Fibroblast of lung (primary cell): ENCODE data around the gene TFG. TPM values are rescaled to one million over a fixed set of nuclear protein-coding genes. Genes with fewer than 3 reads are reported as not detected.

ENCODE experiments used
- DNase-seq, 2 donors: peaks; one replicate each; pipeline versions ENCODE4 v3.0.0 to v3.0.0-alpha.2; 2010; ENCODE audit warnings: low read depth in 2 of 2
- H2AFZ ChIP-seq: 2 replicates; pipeline ENCODE4 v1.5.1; 2012; ENCODE audit warnings: low read length, control low read depth, inconsistent platforms
- H3K27ac ChIP-seq: 2 replicates; pipeline ENCODE4 v1.5.1; 2011; ENCODE audit warnings: low read length, control low read depth; ENCODE audit not compliant: insufficient read depth
- H3K27me3 ChIP-seq: 2 replicates; pipeline ENCODE4 v1.5.1; 2011; ENCODE audit warnings: mild to moderate bottlenecking, low read length; ENCODE audit not compliant: control insufficient read depth, insufficient read depth
- H3K36me3 ChIP-seq: 2 replicates; pipeline ENCODE4 v1.5.1; 2011; ENCODE audit warnings: low read length; ENCODE audit not compliant: control insufficient read depth, insufficient read depth
- H3K4me1 ChIP-seq: 2 replicates; pipeline ENCODE4 v1.5.1; 2011; ENCODE audit warnings: low read length; ENCODE audit not compliant: control insufficient read depth, insufficient read depth; ENCODE audit errors: extremely low read depth
- H3K4me2 ChIP-seq: 2 replicates; pipeline ENCODE4 v1.5.1; 2011; ENCODE audit warnings: low read length, control low read depth; ENCODE audit not compliant: insufficient read depth; ENCODE audit errors: extremely low read depth
- H3K4me3 ChIP-seq, 4 experiments: fragments of 200-600 bp in 1 of 4; sonication (generic) in 1 of 4; replicated peaks in 1 of 4; 2 replicates each; pipeline ENCODE4 v1.5.1; 2011 to 2016; ENCODE audit warnings: low read length in 4 of 4, low read depth in 3 of 4, mild to moderate bottlenecking in 3 of 4, control low read depth in 2 of 4, inconsistent platforms in 1 of 4, mixed read lengths in 1 of 4; ENCODE audit not compliant: insufficient read depth in 1 of 4; ENCODE audit errors: control extremely low read depth in 1 of 4
- H3K79me2 ChIP-seq: 2 replicates; pipeline ENCODE4 v1.5.1; 2012; ENCODE audit warnings: mild to moderate bottlenecking, low read length, inconsistent platforms; ENCODE audit not compliant: control insufficient read depth, insufficient read depth
- H3K9ac ChIP-seq: 2 replicates; pipeline ENCODE4 v1.5.1; 2011; ENCODE audit warnings: mild to moderate bottlenecking, low read length, control low read depth; ENCODE audit not compliant: insufficient read depth
- H3K9me3 ChIP-seq: 2 replicates; pipeline ENCODE4 v1.5.1; 2012; ENCODE audit warnings: low read depth, low read length; ENCODE audit not compliant: control insufficient read depth, insufficient read depth
- H4K20me1 ChIP-seq: 2 replicates; pipeline ENCODE4 v1.5.1; 2011; ENCODE audit warnings: low read length; ENCODE audit not compliant: control insufficient read depth, insufficient read depth; ENCODE audit errors: extremely low read depth
- EZH2 ChIP-seq: IDR thresholded peaks from 2 replicates; pipeline ENCODE4 v1.5.1; 2012; ENCODE audit warnings: low read length, control low read depth, mild to moderate bottlenecking; ENCODE audit errors: missing control alignments
- polyA plus RNA-seq, 2 donors: library from polyadenylated mRNA; depleted of rRNA in 1 of 2; stranded (reverse) in 1 of 2; unstranded in 1 of 2; fragments of >200 nt; gene quantifications; 2 replicates each; pipeline ENCODE4 v1.2.1, GENCODE V29; 2011 to 2012; ENCODE audit warnings: missing spikeins in 1 of 2
- total RNA-seq: library from RNA; depleted of rRNA; stranded (reverse); fragments of >200 nt; gene quantifications from 2 replicates; pipeline ENCODE4 v1.2.1, GENCODE V29; 2014
- TF ChIP-seq, protein P1 (sequence below), 2 donors: IDR thresholded peaks in 1 of 2; conservative IDR thresholded peaks in 1 of 2; 1 replicate in 1 of 2; 2 replicates in 1 of 2; pipeline ENCODE4 v1.5.1; 2011 to 2012; ENCODE audit warnings: low read length in 2 of 2, control low read depth in 1 of 2, inconsistent platforms in 1 of 2, low read depth in 1 of 2, mild to moderate bottlenecking in 1 of 2

TFG gene
- total and polyA plus RNA-seq, 2 donors (not counting 1 experiment from before 2014, with no cell fraction given), result 60.6 to 174 TPM

DNA sequence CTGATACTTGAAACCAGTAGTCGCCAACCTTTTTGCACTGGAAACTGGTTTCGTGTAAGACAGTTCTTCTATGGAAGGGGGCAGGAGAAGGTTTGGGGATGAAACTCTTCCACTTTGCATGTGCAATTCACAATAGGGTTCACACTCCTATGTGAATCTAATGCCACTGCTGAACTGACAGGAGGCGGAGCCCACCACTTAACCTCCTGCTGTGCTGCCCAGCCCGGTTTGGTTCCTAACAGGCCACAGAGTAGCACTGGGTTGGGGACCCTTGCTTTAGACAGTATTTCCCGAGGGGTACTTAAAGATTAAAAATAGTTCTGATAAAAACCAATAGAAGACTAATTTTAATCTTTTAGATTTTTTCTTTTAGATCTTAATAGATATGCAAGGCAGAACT lies 11.1 kb downstream of the TFG start:
- DNase-seq, result no peak
- H3K4me1 ChIP-seq, result peaks cover 2% of the 10 kb centered on the region
- H3K4me2 ChIP-seq, result no peak overlapping the region
- H3K27me3 ChIP-seq, result no peaks in the 10 kb centered on the region
- no peak overlapping the region for H3K4me3 ChIP-seq
- peaks cover 8% of the 10 kb centered on the region for H4K20me1 ChIP-seq
- H3K36me3 ChIP-seq, result peaks cover 4% of the 10 kb centered on the region
- TF ChIP-seq EZH2, result no peak
- TF ChIP-seq, protein P1, sequence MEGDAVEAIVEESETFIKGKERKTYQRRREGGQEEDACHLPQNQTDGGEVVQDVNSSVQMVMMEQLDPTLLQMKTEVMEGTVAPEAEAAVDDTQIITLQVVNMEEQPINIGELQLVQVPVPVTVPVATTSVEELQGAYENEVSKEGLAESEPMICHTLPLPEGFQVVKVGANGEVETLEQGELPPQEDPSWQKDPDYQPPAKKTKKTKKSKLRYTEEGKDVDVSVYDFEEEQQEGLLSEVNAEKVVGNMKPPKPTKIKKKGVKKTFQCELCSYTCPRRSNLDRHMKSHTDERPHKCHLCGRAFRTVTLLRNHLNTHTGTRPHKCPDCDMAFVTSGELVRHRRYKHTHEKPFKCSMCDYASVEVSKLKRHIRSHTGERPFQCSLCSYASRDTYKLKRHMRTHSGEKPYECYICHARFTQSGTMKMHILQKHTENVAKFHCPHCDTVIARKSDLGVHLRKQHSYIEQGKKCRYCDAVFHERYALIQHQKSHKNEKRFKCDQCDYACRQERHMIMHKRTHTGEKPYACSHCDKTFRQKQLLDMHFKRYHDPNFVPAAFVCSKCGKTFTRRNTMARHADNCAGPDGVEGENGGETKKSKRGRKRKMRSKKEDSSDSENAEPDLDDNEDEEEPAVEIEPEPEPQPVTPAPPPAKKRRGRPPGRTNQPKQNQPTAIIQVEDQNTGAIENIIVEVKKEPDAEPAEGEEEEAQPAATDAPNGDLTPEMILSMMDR (conservative IDR thresholded peaks at IDR 0.05 in 1 of 2, IDR thresholded peaks at IDR 0.05 in 1 of 2; ENCODE audit: low read depth in 1 of 2, low read length in 2 of 2), result no peak
- no peak overlapping the region for H2AFZ ChIP-seq
- no peaks in the 10 kb centered on the region for H3K9me3 ChIP-seq
- H3K9ac ChIP-seq, result no peak overlapping the region
- peaks cover 46% of the 10 kb centered on the region for H3K79me2 ChIP-seq
- no peak overlapping the region for H3K27ac ChIP-seq

DNA sequence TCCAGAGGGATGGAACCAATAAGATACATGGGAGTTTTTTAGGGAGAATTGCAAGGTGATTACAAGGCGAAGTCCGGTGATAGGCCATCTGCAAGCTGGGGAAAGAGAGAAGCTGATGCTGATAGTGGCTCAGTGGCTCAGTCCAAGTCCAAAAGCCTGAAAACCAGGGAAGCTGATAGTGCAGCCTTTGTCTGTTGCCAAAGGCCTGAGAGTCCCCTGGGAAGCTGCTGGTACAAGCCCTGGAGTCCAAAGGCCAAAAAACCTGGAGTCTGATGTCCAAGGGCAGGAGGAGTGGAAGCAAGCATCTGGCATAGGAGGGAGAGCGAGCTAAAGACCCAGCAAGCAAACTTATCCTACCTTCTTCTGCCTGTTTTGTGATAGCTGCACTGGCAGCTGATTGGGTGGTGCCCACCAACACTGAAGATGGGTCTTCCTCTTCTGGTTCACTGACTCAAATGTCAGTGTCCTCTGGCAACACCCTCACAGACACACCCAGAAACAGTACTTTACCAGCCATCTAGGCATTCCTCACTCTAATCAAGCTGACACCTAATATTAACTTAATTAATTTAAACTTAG lies 16.7 kb downstream of the TFG start:
- no peak for DNase-seq
- TF ChIP-seq EZH2, result no peak
- TF ChIP-seq, protein P1 (conservative IDR thresholded peaks at IDR 0.05 in 1 of 2, IDR thresholded peaks at IDR 0.05 in 1 of 2; ENCODE audit: low read depth in 1 of 2, low read length in 2 of 2), result no peak
- Histone ChIP-seq H3K9me3 (no peaks in the 10 kb centered on the region), H4K20me1 (peaks cover 1% of the 10 kb centered on the region), H3K4me3 (no peak overlapping the region), H2AFZ (no peak overlapping the region), H3K27me3 (no peaks in the 10 kb centered on the region), H3K27ac (no peak overlapping the region), H3K36me3 (peaks cover 4% of the 10 kb centered on the region), H3K4me1 (no peaks in the 10 kb centered on the region), H3K79me2 (peaks cover 21% of the 10 kb centered on the region), H3K4me2 (no peak overlapping the region), H3K9ac (no peak overlapping the region)

DNA sequence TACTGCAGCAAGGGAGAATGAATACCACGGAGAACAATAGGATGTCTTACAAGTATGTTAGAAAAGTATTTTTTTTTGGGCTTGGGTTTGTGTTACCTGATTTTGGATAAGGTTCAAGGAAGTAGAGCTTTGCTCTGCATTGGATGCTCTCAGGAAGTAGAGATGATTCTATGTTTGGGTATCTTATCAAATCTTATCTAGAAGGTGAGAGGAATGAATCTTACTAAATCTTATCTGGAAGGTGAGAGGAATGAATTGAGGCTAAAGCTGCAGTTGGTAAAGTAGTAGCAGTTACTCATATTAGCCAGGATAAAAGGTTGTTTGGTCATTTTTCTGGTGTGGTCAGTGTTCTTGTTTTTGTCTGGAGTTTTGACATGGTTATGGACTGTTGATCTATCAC lies 17.4 kb downstream of the TFG start:
- Histone ChIP-seq H3K4me2 (no peak overlapping the region), H4K20me1 (peaks cover 1% of the 10 kb centered on the region), H3K4me1 (no peaks in the 10 kb centered on the region), H3K4me3 (no peak overlapping the region), H2AFZ (no peak overlapping the region), H3K36me3 (peaks cover 4% of the 10 kb centered on the region), H3K9me3 (no peaks in the 10 kb centered on the region), H3K9ac (no peak overlapping the region), H3K27ac (no peak overlapping the region), H3K27me3 (no peaks in the 10 kb centered on the region), H3K79me2 (peaks cover 21% of the 10 kb centered on the region)
- no peak for DNase-seq
- TF ChIP-seq, protein P1 (conservative IDR thresholded peaks at IDR 0.05 in 1 of 2, IDR thresholded peaks at IDR 0.05 in 1 of 2; ENCODE audit: low read depth in 1 of 2, low read length in 2 of 2), result no peak
- TF ChIP-seq EZH2, result no peak
